ENCODE data around the gene CA10.

The CA10 gene

DNA sequence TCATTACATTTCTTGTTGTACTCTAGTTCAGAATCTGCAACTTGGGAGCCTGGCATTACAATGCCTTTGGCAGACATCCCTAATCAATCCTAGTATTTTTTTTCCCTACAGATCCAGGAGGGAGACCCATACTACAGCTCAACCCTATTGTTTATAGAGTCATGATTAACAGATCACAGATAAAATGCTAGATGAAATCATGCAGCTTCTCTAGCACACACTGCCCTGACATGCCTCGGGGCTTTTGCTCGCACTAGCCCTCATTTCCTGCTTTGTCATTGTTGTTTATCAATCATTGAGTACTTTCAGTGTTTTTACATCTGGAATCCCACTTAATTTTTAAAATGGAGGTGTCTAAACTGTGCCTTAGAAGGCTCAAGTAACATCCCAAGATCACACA lies 412.5 kb downstream of the CA10 start:
- no peaks in the 10 kb centered on the region for H3K79me2 ChIP-seq (ENCODE audit: insufficient read depth, low read length)
- H3K9ac ChIP-seq (ENCODE audit: low read depth, low read length, poor library complexity, severe bottlenecking) = no peak overlapping the region
- no peaks in the 10 kb centered on the region for H3K9me3 ChIP-seq (ENCODE audit: insufficient read depth, low read depth, low read length)
- H3K36me3 ChIP-seq (ENCODE audit: insufficient read depth, low read length) = no peaks in the 10 kb centered on the region
- no peaks in the 10 kb centered on the region for H3K9me2 ChIP-seq (replicated peaks; ENCODE audit: low read depth, low read length)
- no peak for TF ChIP-seq EZH2phosphoT487 (IDR thresholded peaks at IDR 0.05; ENCODE audit: borderline replicate concordance)
- TF ChIP-seq CTCF (conservative IDR thresholded peaks at IDR 0.05; ENCODE audit: low read length) = no peak
- no peak overlapping the region for H2AFZ ChIP-seq (ENCODE audit: low read length)
- no peak overlapping the region for H3K4me2 ChIP-seq (ENCODE audit: low read depth, low read length, poor library complexity, severe bottlenecking)
- no peaks in the 10 kb centered on the region for H4K20me1 ChIP-seq (ENCODE audit: insufficient read depth, low read length, poor library complexity, severe bottlenecking)
- H3F3A ChIP-seq (ENCODE audit: low read depth) = no peaks in the 10 kb centered on the region
- H3K4me1 ChIP-seq (ENCODE audit: insufficient read depth, low read length, poor library complexity, severe bottlenecking) = no peaks in the 10 kb centered on the region
- H3K4me3 ChIP-seq (ENCODE audit: low read length, poor library complexity, severe bottlenecking) = no peak overlapping the region
- no peaks in the 10 kb centered on the region for H3K27me3 ChIP-seq (ENCODE audit: insufficient read depth, low read length, poor library complexity, severe bottlenecking)

- Histone ChIP-seq H4K20me1 (ENCODE audit: insufficient read depth, low read length, poor library complexity, severe bottlenecking) (no peaks in the 10 kb centered on the region), H3K79me2 (ENCODE audit: insufficient read depth, low read length) (no peaks in the 10 kb centered on the region), H3K9me2 (replicated peaks; ENCODE audit: low read depth, low read length) (no peaks in the 10 kb centered on the region), H3K9ac (ENCODE audit: low read depth, low read length, poor library complexity, severe bottlenecking) (no peak overlapping the region), H3F3A (ENCODE audit: low read depth) (no peaks in the 10 kb centered on the region), H3K4me2 (ENCODE audit: low read depth, low read length, poor library complexity, severe bottlenecking) (no peak overlapping the region), H3K4me3 (ENCODE audit: low read length, poor library complexity, severe bottlenecking) (no peak overlapping the region), H3K9me3 (ENCODE audit: insufficient read depth, low read depth, low read length) (no peaks in the 10 kb centered on the region), H3K36me3 (ENCODE audit: insufficient read depth, low read length) (no peaks in the 10 kb centered on the region), H3K4me1 (ENCODE audit: insufficient read depth, low read length, poor library complexity, severe bottlenecking) (no peaks in the 10 kb centered on the region), H2AFZ (ENCODE audit: low read length) (no peak overlapping the region), H3K27me3 (ENCODE audit: insufficient read depth, low read length, poor library complexity, severe bottlenecking) (no peaks in the 10 kb centered on the region)
- no peak for TF ChIP-seq CTCF (conservative IDR thresholded peaks at IDR 0.05; ENCODE audit: low read length)
- no peak for TF ChIP-seq EZH2phosphoT487 (IDR thresholded peaks at IDR 0.05; ENCODE audit: borderline replicate concordance)
These were observed 415.0 kb downstream of the CA10 start for GRCh38 chr17:51743477-51743876.

DNA sequence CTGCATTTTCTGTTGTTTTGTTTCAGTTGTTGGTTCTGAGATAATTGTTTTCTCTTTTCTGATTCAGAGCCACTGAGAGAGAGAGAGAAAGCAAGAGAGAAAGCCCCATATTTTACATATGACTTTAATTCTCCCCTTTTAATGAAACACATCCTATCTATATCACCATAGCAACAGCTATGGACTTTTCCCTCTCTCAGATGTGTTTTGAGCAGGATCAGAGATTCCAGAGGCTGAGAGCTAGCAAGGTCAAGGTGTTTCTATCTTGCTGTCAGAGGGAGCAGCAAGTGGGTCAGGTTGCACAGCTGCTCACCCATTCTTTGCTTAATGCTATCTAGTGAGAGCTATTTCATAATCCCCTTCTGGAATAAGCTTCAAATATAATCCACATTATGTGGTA lies 415.9 kb downstream of the CA10 start:
- H3F3A ChIP-seq (ENCODE audit: low read depth) = no peaks in the 10 kb centered on the region
- no peaks in the 10 kb centered on the region for H3K36me3 ChIP-seq (ENCODE audit: insufficient read depth, low read length)
- H3K4me1 ChIP-seq (ENCODE audit: insufficient read depth, low read length, poor library complexity, severe bottlenecking) = no peaks in the 10 kb centered on the region
- TF ChIP-seq CTCF (conservative IDR thresholded peaks at IDR 0.05; ENCODE audit: low read length) = no peak
- no peak for TF ChIP-seq EZH2phosphoT487 (IDR thresholded peaks at IDR 0.05; ENCODE audit: borderline replicate concordance)
- no peak overlapping the region for H3K9ac ChIP-seq (ENCODE audit: low read depth, low read length, poor library complexity, severe bottlenecking)
- H3K4me2 ChIP-seq (ENCODE audit: low read depth, low read length, poor library complexity, severe bottlenecking) = no peak overlapping the region
- H3K79me2 ChIP-seq (ENCODE audit: insufficient read depth, low read length) = no peaks in the 10 kb centered on the region
- H3K9me3 ChIP-seq (ENCODE audit: insufficient read depth, low read depth, low read length) = no peaks in the 10 kb centered on the region
- H3K9me2 ChIP-seq (replicated peaks; ENCODE audit: low read depth, low read length) = no peaks in the 10 kb centered on the region
- no peak overlapping the region for H2AFZ ChIP-seq (ENCODE audit: low read length)
- H3K27me3 ChIP-seq (ENCODE audit: insufficient read depth, low read length, poor library complexity, severe bottlenecking) = no peaks in the 10 kb centered on the region
- H4K20me1 ChIP-seq (ENCODE audit: insufficient read depth, low read length, poor library complexity, severe bottlenecking) = no peaks in the 10 kb centered on the region
- H3K4me3 ChIP-seq (ENCODE audit: low read length, poor library complexity, severe bottlenecking) = no peak overlapping the region
